Measurements from ENCODE around the gene LCN10.
A peak's percentile ranks its signal among the peaks of the same experiment; 100 is the strongest.

LCN10 gene

DNA sequence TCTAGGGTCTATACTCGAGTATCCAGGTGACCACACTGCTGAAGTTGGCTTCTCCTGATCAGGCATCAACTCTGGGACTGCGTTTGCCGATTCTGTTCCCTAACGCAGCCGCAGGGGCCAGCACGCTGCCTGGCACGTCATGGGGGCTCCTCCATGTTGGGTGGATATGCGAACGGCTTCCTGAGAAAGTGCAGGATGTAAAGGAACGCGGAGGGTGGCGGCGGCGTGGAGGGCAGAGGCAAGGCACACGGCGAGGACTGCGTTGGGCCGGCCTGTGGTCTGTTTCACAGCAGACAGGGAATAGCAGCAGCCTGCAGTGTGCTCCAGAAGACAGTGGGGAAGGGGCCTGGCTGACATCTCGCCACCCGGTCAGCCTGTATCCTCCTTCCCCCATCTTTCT is 3.8 kb downstream of the LCN10 start:
- no peak for DNase-seq (ENCODE audit: low spot score)

DNA sequence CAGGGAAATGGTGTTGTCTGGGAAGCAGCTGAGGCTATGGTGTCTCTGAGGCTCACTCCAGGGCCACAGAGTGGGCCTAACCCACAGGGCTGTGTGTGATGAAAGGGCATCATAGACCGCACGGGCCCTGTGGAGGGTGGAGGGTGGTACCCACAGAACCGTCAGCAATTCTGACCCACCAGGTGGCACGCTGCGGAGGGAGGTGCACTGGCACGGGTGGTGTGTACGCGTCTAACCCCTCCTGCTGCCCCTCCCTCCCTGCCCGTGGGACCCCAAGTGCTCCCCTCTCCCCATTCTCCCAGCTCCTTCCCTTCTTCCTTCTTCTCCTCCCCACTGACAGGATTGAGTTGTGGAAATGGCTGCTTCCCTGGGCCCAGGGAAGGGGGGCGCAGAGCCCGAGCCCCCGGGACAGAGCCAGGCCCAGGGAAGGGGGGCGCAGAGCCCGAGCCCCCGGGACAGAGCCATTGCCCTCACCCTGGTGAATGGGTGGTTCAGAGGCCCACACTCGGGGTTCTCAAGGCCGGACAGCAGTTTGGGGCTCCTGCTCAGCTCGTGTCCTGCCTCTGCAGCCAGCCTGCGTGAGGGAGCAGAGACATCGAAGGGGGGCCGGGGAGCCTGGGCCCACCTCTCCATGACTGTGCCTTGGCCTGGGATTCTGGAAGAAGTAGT is 6.8 kb downstream of the LCN10 start:
- DNase-seq (ENCODE audit: low spot score), result no peak

- DNase-seq (ENCODE audit: low spot score), result no peak
Observed at GRCh38 chr9:136734837-136735496, 7.8 kb downstream of the LCN10 start.

DNA sequence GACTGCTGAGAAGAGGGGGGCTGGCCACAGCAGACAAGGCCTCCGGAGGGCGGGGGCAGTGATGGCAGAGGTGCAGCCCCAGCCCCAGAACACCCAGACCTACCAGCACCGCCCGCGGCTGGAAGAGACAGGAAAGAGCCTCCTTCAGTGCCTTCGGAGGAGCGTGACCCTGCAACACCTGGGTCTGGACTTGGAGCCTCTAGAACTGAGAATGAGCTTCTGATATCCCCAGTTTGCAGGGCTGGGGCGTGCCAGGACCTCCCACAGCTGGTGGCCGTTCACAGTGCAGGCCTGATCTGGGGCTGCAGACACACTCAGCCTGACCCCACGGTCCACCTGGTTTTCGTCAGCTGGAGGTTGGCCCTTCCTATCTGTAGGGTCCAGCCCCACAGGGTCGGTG is 9.1 kb downstream of the LCN10 start:
- DNase-seq (ENCODE audit: low spot score), result no peak

DNA sequence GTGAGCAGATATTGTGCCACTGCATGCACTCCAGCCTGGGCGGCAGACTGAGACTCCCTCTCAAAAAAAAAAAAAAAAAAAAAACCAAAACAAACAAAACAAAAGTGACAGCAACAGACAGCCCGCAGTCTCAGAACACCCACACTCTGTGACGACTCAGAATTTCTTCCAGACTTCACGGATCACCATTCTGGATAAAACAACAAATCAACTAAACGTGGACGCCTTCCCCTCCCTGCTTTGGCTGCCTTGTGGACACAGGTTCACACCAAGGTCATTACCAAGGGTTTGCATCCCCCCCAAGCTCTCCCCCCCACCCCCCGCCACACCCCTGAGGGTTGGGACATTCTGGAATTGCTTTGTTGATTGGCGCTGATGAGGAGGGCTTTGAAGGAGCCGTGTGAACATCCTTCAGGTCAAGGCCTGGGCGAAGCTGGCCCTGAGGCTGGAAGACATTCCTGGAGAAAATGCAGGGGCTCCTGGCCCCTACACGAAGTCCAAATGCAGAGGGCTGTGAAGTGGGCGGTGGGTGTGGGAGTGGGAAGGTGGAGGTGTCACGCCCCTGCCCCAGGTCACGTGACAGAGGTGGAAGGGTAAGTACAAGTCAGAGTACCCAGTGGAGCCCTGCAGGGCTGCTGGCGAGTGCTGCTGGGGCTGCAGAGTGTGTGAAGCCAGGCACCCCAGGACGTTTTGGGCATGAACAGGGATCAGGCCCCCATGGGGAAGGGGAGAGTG is 10.1 kb downstream of the LCN10 start:
- DNase-seq (ENCODE audit: low spot score), result no peak

GRCh38 chr9:136729926-136730325 is 12.8 kb downstream of the LCN10 start:
- DNase-seq (ENCODE audit: low spot score), result no peak

GRCh38 chr9:136729144-136729543 is 13.6 kb downstream of the LCN10 start:
- no peak for DNase-seq (ENCODE audit: low spot score)

GRCh38 chr9:136728548-136729123 is 14.1 kb downstream of the LCN10 start:
- DNase-seq (ENCODE audit: low spot score), result no peak

GRCh38 chr9:136728080-136728547 is 14.6 kb downstream of the LCN10 start:
- DNase-seq (ENCODE audit: low spot score), result peak; percentile 95

DNA sequence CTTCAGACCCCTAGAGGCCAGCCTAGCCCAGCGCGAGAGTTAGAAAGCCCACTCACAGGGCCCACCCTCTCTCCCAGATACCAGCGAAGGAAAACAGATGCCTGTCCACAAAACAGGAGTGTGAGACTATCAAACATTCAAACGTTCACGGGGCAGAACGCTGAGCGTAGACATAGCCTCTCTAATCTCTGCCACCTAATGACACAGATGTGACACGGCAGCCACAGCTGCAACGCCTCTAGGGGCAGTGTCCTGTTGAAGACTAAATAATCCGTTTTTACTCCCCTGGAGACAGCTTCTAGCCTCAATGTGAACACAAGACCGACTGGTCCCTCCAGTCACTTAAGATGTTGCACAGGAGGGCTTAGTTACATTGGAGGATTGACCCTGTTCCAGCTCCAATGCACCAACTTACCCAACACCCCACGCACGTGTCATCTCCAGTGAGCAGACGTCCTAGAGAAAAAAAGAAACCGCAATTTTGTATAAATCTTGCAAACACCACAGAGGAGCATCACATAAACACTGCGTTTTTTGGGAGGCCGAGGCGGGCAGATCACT is 16.0 kb downstream of the LCN10 start:
- DNase-seq (ENCODE audit: low spot score), result no peak

- no peak for DNase-seq (ENCODE audit: low spot score)
Observed at GRCh38 chr9:136726118-136726517, 16.6 kb downstream of the LCN10 start.

- DNase-seq (ENCODE audit: low spot score), result no peak
Observed at GRCh38 chr9:136725612-136726011, 17.1 kb downstream of the LCN10 start.

DNA sequence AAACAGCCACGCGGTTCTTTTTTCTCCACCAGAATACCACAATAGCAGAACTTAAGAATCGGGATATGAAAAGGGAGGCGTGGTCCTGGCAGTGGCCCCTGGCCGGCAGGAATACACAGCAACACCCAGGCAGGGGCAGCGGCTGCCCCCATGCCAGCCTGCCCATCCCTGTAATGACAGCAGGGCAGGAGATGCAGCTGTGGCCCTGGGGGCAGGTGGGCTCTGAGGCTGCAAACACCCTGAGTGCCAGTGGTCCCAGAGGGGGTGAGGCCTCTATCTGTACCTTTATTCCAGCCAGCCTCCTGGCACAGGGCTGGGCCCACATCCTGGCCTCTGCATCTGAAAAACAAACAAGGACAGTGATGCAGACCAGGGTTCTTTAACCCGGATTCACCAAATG is 18.0 kb downstream of the LCN10 start:
- no peak for DNase-seq (ENCODE audit: low spot score)

- DNase-seq (ENCODE audit: low spot score), result no peak
Observed at GRCh38 chr9:136723989-136724388, 18.8 kb downstream of the LCN10 start.

GRCh38 chr9:136723362-136723976 is 19.3 kb downstream of the LCN10 start:
- DNase-seq (ENCODE audit: low spot score), result no peak

DNA sequence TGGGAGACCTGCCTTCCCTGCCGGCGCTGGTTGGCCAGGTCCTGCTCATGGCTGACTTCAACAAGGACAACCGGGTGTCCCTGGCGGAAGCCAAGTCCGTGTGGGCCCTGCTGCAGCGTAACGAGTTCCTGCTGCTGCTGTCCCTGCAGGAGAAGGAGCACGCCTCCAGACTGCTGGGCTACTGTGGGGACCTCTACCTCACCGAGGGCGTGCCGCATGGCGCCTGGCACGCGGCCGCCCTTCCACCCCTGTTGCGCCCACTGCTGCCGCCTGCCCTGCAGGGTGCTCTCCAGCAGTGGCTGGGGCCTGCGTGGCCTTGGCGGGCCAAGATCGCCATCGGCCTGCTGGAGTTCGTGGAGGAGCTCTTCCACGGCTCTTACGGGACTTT is 19.8 kb downstream of the LCN10 start:
- DNase-seq (ENCODE audit: low spot score), result no peak

DNA sequence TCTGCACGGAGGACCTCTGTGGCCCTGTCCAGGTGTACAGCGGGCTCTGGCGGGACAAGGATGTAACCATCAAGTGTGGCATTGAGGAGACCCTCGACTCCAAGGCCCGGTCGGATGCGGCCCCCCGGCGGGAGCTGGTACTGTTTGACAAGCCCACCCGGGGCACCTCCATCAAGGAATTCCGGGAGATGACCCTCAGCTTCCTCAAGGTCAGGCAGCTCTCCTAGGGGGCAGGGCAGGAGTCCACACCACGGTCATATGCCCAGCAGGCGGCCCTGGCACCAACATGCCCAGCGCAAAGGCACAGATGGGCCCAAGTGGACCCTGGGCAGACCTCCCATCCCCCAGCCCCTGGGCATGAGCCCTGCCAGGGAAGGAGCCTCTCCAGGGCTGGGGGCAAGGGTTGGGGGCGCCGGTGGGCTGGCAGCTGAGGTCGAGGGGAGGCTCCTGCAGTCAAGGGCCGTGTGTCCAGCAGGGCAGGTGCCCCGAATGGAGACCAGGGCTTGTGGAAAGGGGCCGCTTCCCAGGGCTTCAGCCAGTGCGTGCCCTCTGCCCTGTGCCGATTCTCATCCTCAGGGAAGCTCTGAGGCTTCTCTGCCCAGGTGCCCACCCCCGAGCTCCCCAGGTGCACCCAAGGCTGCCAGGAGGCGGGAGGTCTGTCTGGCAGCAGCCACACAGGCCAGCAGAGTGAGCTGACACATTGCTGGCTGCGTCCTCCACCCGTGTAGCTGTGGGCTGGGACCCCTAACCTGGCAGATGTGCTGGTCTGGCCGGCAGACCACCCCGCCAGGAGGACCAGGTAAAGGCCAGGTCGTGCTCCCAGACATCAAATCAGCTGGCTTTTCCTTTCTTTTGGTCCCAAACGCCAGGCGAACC is 20.4 kb downstream of the LCN10 start:
- DNase-seq (ENCODE audit: low spot score), result no peak

DNA sequence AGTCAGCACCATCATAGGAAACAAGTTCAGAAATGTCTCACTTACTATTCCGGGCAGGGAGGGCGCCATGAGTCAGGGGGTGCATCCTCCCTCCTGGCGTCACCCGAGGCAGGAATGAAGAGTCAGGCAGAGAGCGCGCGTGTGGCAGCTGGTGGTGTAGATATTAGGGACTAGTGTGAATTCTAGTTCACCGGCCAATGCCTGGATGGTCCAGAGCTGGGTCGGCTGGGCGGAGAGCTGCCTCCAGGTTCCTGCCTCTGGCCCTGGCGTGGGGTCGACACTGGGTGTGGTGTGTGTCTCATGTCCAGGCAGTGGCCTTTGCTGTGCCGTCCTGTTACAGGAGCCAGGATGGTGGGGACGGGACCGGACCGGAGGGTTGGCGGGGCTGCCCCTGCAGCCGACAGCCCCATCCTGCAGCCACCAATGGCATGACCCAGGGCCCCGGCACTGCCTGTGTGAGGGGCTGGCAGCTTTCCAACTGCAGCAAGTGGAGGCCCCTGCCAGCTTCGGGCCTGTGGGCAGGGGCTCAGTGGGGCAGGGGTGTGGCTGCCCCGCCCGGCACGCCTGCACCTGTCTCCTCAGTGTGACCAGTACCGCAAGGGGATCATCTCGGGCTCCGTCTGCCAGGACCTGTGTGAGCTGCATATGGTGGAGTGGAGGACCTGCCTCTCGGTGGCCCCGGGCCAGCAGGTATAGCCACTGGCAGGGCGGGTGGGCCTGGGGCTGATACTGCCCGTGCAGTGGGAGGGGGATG is 21.2 kb downstream of the LCN10 start:
- no peak for DNase-seq (ENCODE audit: low spot score)

DNA sequence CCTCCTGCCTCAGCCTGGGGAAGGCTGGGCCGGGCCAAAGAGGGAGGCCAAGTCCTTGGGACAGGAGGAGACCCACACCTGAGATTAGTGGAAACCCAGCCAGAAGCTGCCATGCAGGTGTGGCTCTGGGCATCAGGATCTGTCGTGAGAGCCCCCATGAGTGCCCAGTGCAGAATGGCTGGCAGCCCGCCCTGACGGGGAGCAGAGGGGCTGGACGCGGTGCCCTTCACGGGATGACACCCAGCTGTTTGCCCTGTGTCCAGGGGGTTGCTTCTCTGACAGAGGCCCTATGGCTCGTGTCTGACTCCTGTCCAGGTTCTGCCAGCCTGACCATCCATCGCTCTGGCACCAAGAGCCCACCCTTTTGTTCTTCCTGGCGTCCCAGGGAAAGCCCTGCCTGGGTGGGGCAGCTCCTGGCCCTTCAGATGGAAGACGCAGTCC is 21.8 kb downstream of the LCN10 start:
- DNase-seq (ENCODE audit: low spot score), result no peak

- peak; percentile 83 for DNase-seq (ENCODE audit: low spot score)
Observed at GRCh38 chr9:136720251-136720897, 22.4 kb downstream of the LCN10 start.
